Measurements from ENCODE around the gene SMIM32. TPM values are rescaled to one million over a fixed set of nuclear protein-coding genes. Genes with fewer than 3 reads are reported as not detected.

The SMIM32 gene
- total and polyA plus RNA-seq, 2 experiments from 2014 or later = 0.27 to 0.56 TPM

GRCh38 chr5:136194576-136194975 lies 1.6 kb upstream of the SMIM32 start:
- no peak for ATAC-seq
- Histone ChIP-seq H3K4me3 (no peak overlapping the region), H3K4me1 (ENCODE audit: insufficient read depth) (peaks cover 7% of the 10 kb centered on the region; the same call in 1 of the 2 replicates), H3K9me2 (ENCODE audit: insufficient read depth) (no peaks in the 10 kb centered on the region), H3K27me3 (ENCODE audit: insufficient read depth) (peaks cover 100% of the 10 kb centered on the region), H3K27ac (ENCODE audit: low read depth) (no peak overlapping the region), H3K4me2 (no peak overlapping the region), H4K20me1 (replicated peaks; ENCODE audit: insufficient read depth) (peaks cover 6% of the 10 kb centered on the region; the same call in 1 of the 2 replicates), H3F3A (replicated peaks; ENCODE audit: low read depth) (0 out of 2 replicates have a peak, but pooled peaks cover 7% of the 10 kb centered on the region), H3K36me3 (ENCODE audit: insufficient read depth) (no peaks in the 10 kb centered on the region), H3K79me2 (replicated peaks; ENCODE audit: insufficient read depth) (no peaks in the 10 kb centered on the region), H2AFZ (no peak overlapping the region)
- Mint-ChIP-seq H3K27ac (no peak overlapping the region), H3K9me3 (no peaks in the 10 kb centered on the region), H3K4me3 (no peak overlapping the region), H3K4me1 (peaks cover 12% of the 10 kb centered on the region; the same call in 2 of the 3 replicates), H3K27me3 (ENCODE audit: insufficient read depth, low read depth, poor library complexity) (peaks cover 83% of the 10 kb centered on the region), H3K36me3 (ENCODE audit: low read depth) (no peaks in the 10 kb centered on the region)
- TF ChIP-seq ZNF114 (CRISPR knock-in tag; IDR thresholded peaks at IDR 0.05) = no peak
- peak in 1 of 2 experiments; percentile 20; a peak in 1 of 4 replicates for TF ChIP-seq CTCF (conservative IDR thresholded peaks at IDR 0.05; ENCODE audit: low read depth in 2 of 2)
- peak; percentile 8 for DNase-seq (ENCODE audit: low spot score)

GRCh38 chr5:136193322-136193935 lies 467 bp upstream of the SMIM32 start:
- no peaks in the 10 kb centered on the region for H3K79me2 ChIP-seq (replicated peaks; ENCODE audit: insufficient read depth)
- no peaks in the 10 kb centered on the region for H3K9me2 ChIP-seq (ENCODE audit: insufficient read depth)
- peaks cover 84% of the 10 kb centered on the region for H3K27me3 Mint-ChIP-seq (ENCODE audit: insufficient read depth, low read depth, poor library complexity)
- 0 out of 2 replicates have a peak, but pooled peaks cover 7% of the 10 kb centered on the region for H3F3A ChIP-seq (replicated peaks; ENCODE audit: low read depth)
- H3K27ac Mint-ChIP-seq = no peak overlapping the region
- TF ChIP-seq POLR2AphosphoS5 (IDR thresholded peaks at IDR 0.05; ENCODE audit: low read depth) (no peak), EZH2 (IDR thresholded peaks at IDR 0.05; ENCODE audit: low read depth, unreplicated experiment) (peak; percentile 1), CREB1 (CRISPR knock-in tag; IDR thresholded peaks at IDR 0.05; ENCODE audit: low read depth) (no peak), ETS1 (IDR thresholded peaks at IDR 0.05) (no peak)
- peak overlapping the region; percentile 74 for H3K4me3 Mint-ChIP-seq
- no peak for ATAC-seq
- H3K4me1 Mint-ChIP-seq = peaks cover 12% of the 10 kb centered on the region; the same call in 2 of the 3 replicates
- H4K20me1 ChIP-seq (replicated peaks; ENCODE audit: insufficient read depth) = peaks cover 6% of the 10 kb centered on the region; the same call in 1 of the 2 replicates
- 0 out of 3 replicates have a peak, but pooled peaks cover 9% of the 10 kb centered on the region for H3K36me3 Mint-ChIP-seq (ENCODE audit: low read depth)
- H2AFZ ChIP-seq = peak overlapping the region; percentile 88; the same call in 1 of the 2 replicates
- H3K4me1 ChIP-seq (ENCODE audit: insufficient read depth) = peaks cover 7% of the 10 kb centered on the region; the same call in 1 of the 2 replicates
- no peak for DNase-seq (ENCODE audit: low spot score)
- H3K27ac ChIP-seq (ENCODE audit: low read depth) = no peak overlapping the region
- no peaks in the 10 kb centered on the region for H3K9me3 Mint-ChIP-seq
- H3K4me2 ChIP-seq = peak overlapping the region; percentile 97
- H3K27me3 ChIP-seq (ENCODE audit: insufficient read depth) = peaks cover 99% of the 10 kb centered on the region
- H3K4me3 ChIP-seq = peak overlapping the region; percentile 77
- H3K36me3 ChIP-seq (ENCODE audit: insufficient read depth) = no peaks in the 10 kb centered on the region

Data from GM23338 (cell line).